ENCODE data around the gene LMOD3.

LMOD3 gene

GRCh38 chr3:69121513-69121912 lies 882 bp downstream of the LMOD3 start:
- no peak for DNase-seq

- no peak for DNase-seq
Observed at GRCh38 chr3:69120879-69121464, 1.4 kb downstream of the LMOD3 start.

- DNase-seq, result no peak
Observed at GRCh38 chr3:69119681-69120080, 2.7 kb downstream of the LMOD3 start.

GRCh38 chr3:69119138-69119537 lies 3.3 kb downstream of the LMOD3 start:
- no peak for DNase-seq

- no peak for DNase-seq
Observed at GRCh38 chr3:69118555-69118954, 3.8 kb downstream of the LMOD3 start.

- DNase-seq, result no peak
Observed at GRCh38 chr3:69116897-69117296, 5.5 kb downstream of the LMOD3 start.

- no peak for DNase-seq
Observed at GRCh38 chr3:69116162-69116561, 6.2 kb downstream of the LMOD3 start.

- no peak for DNase-seq
Observed at GRCh38 chr3:69115731-69116130, 6.7 kb downstream of the LMOD3 start.

- DNase-seq, result no peak
Observed at GRCh38 chr3:69113536-69113935, 8.9 kb downstream of the LMOD3 start.

- DNase-seq, result no peak
Observed at GRCh38 chr3:69110941-69111546, 11.4 kb downstream of the LMOD3 start.

GRCh38 chr3:69108811-69109210 lies 13.6 kb downstream of the LMOD3 start:
- no peak for DNase-seq

- no peak for DNase-seq
Observed at GRCh38 chr3:69107841-69108240, 14.6 kb downstream of the LMOD3 start.

GRCh38 chr3:69105320-69105719 lies 17.1 kb downstream of the LMOD3 start:
- DNase-seq, result no peak

GRCh38 chr3:69104586-69104985 lies 17.8 kb downstream of the LMOD3 start:
- DNase-seq, result no peak

GRCh38 chr3:69103123-69103522 lies 19.3 kb downstream of the LMOD3 start:
- DNase-seq, result no peak

- no peak for DNase-seq
Observed at GRCh38 chr3:69102384-69102783, 20.0 kb downstream of the LMOD3 start.

- no peak for DNase-seq
Observed at GRCh38 chr3:69099576-69099975, 22.8 kb downstream of the LMOD3 start.

GRCh38 chr3:69097407-69098086 lies 24.8 kb downstream of the LMOD3 start:
- no peak for DNase-seq

- no peak for DNase-seq
Observed at GRCh38 chr3:69096299-69096698, 26.1 kb downstream of the LMOD3 start.

- no peak for DNase-seq
Observed at GRCh38 chr3:69095636-69096035, 26.8 kb downstream of the LMOD3 start.

- DNase-seq, result no peak
Observed at GRCh38 chr3:69094467-69095205, 27.8 kb downstream of the LMOD3 start.

GRCh38 chr3:69092030-69092516 lies 30.3 kb downstream of the LMOD3 start:
- DNase-seq, result no peak

GRCh38 chr3:69091389-69092029 lies 30.9 kb downstream of the LMOD3 start:
- DNase-seq, result no peak

All from NCI-H510A (cell line).